Activated gamma-delta T cell treated with Interleukin-2 at 50 U/mL for 16 hours (primary cell): ENCODE measurements around the gene KLHL11.
"Not testable (repeated sequence)": the region's sequence is repeated elsewhere in the genome, so short reads cannot be mapped to it uniquely, and the experiment has no call there.

Experiments
- DNase-seq: peaks from one replicate; pipeline ENCODE4 v3.0.0-alpha.2; 2020

KLHL11 gene

GRCh38 chr17:41835800-41836549, 29.2 kb downstream of the KLHL11 start, which contains the start of gene NT5C3B:
TSS of gene NT5C3B (minus strand) at chr17:41836232. CDS start at chr17:41836193, 39 bp downstream.
- DNase-seq, result peak; percentile 49

DNA sequence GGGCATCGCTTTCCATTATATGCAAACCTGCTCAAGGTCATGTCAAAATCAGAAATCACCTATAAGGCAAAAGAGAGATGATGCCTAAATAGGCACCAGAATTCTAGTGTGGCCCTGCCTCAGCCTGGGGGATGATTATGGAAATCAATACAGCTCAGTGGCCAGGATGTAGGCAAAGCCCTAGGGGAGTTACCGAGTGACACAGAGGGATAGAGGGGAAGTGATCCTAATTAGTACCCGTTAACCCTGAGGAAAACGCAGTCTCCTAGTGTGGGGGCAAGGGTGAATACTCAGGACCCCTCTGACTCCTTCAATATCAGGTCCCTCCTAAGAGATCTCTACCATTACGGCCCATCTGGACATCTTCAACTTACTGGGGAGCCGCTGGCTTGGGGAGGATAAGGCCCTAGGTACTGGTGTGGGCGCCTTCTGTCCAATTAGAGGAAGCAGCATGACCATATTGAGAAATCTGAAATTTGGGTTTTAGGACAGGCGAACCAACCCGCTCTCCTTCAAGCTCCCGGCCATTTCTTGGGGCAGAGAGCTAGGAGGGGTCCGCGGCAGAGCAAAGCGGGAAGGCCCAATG, 29.9 kb downstream of the KLHL11 start:
- no peak for DNase-seq

- DNase-seq, result not testable (repeated sequence)
These were observed 35.3 kb downstream of the KLHL11 start for GRCh38 chr17:41829961-41830360.

- no peak for DNase-seq
These were observed 39.9 kb downstream of the KLHL11 start for GRCh38 chr17:41825175-41825845.

DNA sequence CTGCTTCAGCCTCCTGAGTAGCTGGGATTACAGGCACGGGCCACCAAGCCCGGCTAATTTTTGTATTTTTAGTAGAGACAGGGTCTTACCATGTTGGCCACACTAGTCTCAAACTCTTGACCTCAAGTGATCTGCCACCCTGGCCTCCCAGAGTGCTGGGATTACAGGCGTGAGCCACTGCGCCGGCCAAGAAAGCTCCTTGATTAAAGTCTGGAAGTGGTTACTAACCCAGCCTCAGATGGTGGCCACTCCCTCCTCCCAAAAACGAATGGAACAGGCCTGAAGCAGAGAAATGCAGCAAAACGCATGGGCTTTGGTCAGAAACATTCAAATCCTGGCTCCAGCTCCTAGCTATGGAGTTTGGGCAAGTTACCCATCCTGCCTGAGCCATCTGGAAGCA, 41.1 kb downstream of the KLHL11 start:
- no peak for DNase-seq

DNA sequence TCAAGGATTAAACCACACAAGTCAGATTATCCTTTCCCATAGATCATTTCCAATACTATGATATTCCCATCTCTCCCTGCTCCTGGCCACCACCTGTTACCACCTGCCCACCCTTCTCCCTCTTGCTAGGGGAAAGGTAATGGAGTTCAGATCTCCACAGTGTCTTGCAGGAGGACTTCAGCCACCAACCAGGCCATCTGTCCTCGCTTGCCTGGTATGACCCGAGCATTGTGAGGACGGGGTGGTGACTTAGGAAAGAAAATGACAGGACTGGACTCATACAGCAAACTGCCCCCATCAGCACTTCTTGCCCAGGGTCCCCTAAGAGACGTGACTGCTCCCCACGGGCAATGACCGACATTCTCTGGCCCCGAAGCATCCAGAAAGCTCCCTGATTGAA, 41.6 kb downstream of the KLHL11 start:
- no peak for DNase-seq

GRCh38 chr17:41823141-41823524, 42.1 kb downstream of the KLHL11 start:
- DNase-seq, result no peak

DNA sequence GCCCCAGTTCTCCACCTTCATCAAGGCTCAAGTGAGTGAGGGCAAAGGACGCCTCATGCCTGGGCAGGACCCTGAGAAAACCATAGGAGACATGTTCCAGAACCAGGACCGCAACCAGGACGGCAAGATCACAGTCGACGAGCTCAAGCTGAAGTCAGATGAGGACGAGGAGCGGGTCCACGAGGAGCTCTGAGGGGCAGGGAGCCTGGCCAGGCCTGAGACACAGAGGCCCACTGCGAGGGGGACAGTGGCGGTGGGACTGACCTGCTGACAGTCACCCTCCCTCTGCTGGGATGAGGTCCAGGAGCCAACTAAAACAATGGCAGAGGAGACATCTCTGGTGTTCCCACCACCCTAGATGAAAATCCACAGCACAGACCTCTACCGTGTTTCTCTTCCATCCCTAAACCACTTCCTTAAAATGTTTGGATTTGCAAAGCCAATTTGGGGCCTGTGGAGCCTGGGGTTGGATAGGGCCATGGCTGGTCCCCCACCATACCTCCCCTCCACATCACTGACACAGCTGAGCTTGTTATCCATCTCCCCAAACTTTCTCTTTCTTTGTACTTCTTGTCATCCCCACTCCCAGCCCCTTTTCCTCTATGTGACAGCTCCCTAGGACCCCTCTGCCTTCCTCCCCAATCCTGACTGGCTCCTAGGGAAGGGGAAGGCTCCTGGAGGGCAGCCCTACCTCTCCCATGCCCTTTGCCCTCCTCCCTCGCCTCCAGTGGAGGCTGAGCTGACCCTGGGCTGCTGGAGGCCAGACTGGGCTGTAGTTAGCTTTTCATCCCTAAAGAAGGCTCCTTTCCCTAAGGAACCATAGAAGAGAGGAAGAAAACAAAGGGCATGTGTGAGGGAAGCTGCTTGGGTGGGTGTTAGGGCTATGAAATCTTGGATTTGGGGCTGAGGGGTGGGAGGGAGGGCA, 42.7 kb downstream of the KLHL11 start:
- DNase-seq, result no peak

DNA sequence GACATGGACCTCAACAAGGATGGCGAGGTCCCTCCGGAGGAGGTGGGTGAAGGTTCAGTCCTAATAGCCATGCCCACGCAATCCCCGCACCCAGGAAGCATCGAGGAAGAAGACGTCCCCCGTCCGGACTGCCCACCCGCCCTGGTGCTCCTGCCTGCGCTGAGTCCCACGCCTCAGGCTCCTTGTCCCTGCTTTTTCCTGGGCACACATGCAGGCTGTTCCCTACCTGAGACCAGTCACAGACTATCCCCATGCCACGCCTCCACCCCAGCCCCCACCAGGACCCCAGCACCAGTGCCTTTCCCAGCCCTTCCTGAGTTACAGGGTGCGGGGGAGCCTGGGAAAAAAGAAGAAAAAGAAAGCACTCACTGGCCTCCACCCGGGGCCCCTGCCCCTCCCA, 43.4 kb downstream of the KLHL11 start:
- no peak for DNase-seq

DNA sequence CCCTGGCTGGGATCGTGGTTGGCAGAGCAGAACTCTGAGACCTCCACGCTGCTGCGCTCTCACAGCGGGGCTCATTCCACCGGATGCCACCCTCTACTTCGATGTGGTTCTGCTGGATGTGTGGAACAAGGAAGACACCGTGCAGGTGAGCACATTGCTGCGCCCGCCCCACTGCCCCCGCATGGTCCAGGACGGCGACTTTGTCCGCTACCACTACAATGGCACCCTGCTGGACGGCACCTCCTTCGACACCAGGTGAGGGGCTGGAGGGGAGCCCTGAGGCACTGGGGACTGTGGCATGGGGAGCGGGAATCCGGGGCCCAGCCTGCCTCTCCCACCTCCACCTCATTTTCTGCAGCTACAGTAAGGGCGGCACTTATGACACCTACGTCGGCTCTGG, 47.2 kb downstream of the KLHL11 start:
- DNase-seq, result no peak

GRCh38 chr17:41816637-41817320, 48.4 kb downstream of the KLHL11 start:
- DNase-seq, result no peak

GRCh38 chr17:41814195-41814594, 51.0 kb downstream of the KLHL11 start:
- no peak for DNase-seq

GRCh38 chr17:41813699-41814124, 51.5 kb downstream of the KLHL11 start:
- no peak for DNase-seq

- DNase-seq, result no peak
These were observed 52.0 kb downstream of the KLHL11 start for GRCh38 chr17:41813152-41813680.

DNA sequence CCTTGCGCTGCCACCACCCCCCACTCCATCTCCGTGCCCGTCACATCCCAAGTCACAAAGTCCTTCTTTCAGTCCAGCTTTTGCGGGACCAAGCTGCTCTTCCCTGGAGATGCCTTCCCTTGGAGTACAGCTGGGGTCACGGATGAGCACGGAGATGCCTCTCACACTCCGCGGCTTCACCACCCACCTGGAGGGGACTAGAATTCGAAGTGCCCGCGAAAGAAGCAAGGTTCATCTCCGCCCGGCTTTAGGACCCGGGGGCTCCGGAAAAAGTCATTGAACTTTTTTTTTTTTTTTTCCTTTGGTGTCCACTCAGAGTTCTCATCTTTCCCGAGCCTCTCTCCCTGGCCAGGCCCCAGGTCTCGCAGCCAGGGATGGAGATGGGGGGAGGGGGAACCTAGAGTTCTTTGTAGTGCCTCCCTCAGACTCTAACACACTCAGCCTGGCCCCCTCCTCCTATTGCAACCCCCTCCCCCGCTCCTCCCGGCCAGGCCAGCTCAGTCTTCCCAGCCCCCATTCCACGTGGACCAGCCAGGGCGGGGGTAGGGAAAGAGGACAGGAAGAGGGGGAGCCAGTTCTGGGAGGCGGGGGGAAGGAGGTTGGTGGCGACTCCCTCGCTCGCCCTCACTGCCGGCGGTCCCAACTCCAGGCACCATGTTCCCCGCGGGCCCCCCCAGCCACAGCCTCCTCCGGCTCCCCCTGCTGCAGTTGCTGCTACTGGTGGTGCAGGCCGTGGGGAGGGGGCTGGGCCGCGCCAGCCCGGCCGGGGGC, 52.7 kb downstream of the KLHL11 start, which contains the start of gene FKBP10:
Gene FKBP10, plus strand, starts transcription at position 624 of the 771 bp plus-strand sequence. Its CDS starts 31 bp downstream, at position 655.
- DNase-seq, result peak; percentile 40

DNA sequence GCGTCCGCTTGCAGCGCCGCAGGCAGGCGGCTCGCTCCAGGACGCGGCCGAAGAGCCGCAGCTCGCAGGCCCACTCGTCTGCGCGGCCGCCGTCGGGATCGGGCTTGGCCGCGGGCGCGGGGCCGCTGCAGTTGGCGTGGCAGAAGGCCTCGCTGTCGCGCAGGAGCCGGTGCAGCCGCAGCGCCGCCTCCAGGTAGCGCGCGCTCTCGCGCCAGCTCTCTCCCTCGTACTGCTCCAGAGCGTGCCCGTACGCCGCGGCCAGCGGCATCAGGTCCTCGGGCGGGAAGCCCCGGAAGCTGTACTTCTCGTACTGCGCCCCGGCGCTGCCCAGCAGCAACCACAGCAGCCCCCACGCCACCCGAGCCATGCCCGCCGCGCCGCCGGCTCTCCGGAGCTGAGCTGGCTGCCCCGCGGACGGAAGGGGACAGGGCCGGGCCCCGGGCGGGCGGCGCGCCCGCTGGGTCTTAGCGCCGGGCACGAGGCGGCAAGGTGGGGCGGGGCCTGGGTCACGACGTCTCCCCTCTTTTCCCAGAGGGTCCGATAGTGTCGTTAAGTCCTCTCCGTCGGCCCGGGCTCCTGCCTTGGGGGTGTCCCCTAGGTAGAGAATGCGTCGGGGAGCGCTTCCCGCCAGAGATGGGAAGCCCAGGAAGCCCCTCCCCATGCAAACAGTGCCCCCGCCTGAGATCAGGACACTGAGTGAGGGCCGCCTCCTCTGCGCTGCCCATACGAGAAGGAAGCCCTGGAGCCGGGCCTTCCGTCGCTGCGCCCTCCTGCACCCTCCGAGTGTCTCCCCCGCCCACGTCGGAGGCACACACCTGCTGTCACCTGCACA, 53.5 kb downstream of the KLHL11 start, which contains the start of gene P3H4:
Gene P3H4, minus strand, starts transcription at position 401 of the 832 bp plus-strand sequence. Its CDS starts 34 bp downstream, at position 367.
- DNase-seq, result peak; percentile 64

DNA sequence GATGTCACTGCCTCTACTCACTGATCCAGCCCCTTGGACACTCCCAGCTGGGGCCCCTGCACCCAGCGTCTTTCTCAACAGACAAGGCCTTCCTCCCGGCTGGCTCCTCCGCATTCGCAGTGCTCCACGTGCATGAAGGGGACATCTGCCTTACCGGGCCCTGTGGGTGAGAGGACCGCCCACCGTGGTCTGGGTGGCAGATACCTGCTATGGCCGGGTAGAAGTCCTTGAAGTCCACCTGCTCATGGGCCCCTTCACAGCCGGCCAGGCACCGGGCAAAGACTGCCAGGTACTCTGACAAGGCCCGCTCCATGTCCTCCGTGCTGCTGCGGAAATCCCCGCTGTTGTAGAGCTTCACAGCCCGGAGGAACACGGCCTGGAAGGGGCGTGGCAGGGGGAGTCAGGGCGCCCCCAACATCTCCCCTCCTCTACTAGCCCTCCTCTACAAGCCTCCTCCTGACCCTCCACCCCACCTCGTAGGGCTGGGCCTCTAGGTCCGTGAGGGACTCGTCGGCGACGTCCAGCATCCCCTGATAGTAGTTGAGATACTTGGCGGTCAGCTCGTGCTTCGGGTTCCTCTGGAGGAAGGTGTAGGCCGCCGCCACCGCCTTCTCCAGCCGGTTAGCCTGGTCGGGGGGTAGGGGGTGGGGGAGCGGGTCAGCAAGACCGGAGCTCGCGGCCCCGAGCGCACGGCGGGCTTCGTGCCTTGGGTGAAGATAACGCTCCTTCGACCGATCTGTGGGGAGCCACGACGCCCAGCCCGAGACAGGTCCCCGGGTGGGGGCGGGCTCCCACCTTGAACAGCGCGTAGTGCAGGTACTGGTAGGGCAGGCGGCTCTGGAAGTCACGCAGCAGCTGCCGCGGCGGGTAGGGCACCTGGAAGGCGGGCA, 54.3 kb downstream of the KLHL11 start:
- DNase-seq, result no peak

- DNase-seq, result no peak
These were observed 58.4 kb downstream of the KLHL11 start for GRCh38 chr17:41806685-41807445.
